HG02852 (cell line): Measurements from ENCODE around the gene RRAS.

Experiments used
- ATAC-seq: cut with Tn5 transposase; IDR thresholded peaks from one replicate; pipeline ENCODE4 v1.9.1; 2021; ENCODE audit warnings: mild to moderate bottlenecking, moderate library complexity; ENCODE audit not compliant: unreplicated experiment

RRAS gene

DNA sequence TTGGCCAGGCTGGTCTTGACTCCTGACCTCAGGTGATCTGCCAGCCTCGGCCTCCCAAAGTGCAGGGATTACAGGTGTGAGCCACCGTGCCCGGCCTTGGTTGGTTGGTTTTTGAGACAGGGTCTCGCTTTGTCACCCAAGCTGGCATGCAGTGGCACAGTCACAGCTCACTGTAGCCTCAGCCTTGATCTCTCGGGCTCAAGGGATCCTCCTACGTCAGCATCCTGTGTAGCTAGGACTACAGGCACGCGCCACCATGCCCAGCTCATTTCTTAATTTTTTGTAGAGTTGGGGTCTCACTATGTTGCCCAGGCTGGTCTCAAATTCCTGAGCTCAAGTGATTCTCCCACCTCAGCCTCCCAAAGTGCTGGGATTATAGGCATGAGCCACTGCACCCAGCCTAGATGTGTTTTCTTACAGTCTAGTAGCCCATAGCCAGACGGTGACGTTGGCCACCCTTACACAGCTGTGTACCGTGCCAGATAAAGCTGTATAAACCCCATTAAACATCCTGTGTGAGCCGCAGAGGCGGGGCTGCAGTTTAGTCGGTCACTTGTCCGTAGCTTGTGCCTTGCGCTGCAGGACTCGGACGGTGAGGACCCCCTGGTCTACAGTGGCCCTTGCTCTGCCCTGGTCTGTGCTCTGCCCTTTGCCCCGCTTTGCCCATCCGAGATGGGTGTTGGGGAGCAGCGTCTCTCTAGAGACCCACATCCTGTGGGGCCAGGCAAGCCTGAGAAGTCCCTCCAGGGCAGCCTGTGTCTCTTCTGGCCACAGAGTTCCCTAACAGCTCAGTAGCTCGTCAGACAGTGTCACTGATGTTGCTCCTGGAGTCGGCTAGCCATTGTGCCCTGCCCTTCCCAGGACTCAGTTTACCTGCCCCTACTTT, 15.9 kb upstream of the RRAS start:
- no peak for ATAC-seq

DNA sequence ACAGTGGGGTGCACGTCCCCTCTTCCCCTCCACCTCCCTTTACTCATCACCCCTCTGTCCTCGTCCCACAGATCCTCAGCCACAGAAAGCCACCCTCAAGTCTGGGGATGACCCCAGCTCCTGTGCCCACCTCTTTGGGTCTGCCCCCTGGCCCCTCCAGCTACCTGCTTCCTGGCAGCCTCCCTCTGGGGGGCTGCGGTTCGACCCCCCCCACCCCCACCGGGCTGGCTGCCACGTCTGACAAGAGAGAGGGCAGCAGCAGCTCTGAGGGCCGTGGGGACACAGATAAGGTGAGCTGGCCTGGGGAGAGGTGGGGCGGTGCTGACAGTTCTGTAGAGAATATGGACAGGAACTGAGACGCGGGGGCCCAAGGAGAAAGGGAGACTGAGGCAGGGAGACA, 14.6 kb upstream of the RRAS start:
- no peak for ATAC-seq

DNA sequence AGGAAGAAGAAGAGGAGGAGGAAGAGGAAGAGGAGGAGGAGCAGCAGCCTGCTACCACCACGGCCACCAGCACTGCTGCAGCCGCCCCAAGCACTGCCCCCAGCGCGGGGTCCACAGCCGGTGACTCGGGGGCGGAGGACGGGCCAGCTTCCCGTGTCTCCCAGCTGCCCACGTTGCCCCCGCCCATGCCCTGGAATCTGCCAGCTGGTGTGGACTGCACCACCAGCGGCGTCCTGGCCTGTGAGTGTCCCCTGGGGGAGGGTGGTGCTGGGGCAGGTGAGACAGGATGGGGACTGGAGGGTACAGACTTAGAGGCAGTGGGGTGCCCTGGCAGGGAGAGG, 13.5 kb upstream of the RRAS start:
- no peak for ATAC-seq

DNA sequence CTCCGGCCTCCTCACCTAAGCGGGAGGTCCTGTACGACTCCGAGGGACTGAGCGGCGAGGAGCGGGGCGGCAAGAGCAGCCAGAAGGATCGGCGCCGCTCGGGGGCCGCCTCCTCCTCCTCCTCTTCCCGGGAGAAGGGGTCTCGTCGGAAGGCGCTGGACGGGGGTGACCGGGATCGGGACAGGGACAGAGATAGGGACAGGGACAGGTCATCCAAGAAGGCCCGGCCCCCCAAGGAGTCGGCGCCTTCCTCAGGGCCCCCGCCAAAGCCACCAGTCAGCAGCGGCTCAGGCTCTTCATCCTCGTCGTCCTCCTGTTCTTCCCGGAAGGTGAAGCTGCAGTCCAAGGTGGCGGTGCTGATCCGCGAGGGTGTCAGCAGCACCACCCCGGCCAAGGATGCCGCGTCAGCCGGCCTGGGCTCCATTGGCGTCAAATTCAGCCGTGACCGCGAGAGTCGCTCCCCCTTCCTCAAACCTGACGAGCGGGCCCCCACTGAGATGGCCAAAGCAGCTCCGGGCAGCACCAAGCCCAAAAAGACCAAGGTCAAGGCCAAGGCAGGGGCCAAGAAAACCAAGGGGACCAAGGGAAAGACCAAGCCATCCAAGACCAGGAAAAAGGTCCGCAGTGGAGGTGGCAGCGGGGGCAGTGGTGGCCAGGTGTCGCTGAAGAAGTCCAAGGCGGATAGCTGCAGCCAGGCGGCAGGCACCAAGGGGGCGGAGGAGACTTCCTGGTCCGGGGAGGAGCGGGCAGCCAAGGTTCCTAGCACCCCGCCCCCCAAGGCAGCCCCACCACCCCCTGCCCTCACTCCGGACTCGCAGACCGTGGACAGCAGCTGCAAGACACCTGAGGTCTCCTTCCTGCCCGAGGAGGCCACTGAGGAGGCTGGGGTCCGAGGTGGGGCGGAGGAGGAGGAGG, 12.9 kb upstream of the RRAS start:
- no peak for ATAC-seq

DNA sequence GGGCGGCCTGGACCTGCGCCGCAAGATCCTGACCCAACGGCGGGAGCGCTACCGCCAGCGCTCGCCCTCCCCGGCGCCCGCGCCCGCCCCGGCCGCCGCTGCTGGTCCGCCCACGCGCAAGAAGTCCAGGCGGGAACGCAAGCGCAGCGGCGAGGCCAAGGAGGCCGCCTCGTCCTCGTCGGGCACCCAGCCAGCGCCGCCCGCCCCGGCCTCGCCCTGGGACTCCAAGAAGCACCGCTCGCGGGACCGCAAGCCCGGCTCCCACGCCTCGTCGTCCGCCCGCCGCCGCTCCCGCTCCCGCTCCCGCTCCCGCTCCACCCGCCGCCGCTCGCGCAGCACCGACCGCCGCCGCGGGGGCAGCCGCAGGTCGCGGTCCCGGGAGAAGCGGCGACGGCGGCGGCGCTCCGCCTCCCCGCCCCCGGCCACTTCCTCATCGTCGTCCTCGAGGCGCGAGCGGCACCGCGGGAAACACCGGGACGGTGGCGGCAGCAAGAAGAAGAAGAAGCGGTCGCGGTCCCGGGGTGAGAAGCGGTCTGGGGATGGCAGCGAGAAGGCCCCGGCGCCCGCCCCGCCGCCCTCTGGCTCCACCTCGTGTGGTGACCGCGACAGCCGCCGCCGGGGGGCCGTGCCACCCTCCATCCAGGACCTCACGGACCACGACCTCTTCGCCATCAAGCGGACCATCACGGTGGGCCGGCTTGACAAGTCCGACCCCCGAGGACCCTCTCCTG, 12.0 kb upstream of the RRAS start:
- ATAC-seq = no peak

DNA sequence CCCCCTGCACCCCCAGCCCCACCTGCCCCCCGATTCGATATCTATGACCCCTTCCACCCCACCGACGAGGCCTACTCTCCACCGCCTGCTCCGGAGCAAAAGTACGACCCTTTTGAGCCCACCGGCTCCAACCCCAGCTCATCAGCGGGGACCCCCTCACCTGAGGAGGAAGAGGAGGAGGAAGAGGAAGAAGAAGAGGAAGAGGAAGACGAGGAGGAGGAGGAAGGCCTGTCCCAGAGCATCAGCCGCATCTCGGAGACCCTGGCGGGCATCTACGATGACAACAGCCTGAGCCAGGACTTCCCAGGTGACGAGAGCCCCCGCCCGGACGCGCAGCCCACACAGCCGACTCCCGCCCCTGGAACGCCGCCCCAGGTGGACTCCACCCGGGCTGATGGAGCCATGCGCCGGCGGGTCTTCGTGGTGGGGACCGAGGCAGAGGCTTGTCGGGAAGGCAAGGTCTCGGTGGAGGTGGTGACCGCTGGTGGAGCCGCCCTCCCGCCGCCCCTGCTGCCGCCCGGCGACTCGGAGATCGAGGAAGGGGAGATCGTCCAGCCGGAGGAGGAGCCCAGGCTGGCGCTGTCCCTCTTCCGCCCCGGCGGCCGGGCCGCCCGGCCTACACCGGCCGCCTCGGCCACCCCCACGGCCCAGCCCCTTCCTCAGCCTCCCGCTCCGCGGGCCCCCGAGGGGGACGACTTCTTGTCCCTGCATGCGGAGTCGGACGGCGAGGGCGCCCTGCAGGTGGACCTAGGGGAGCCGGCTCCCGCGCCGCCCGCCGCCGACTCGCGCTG, 11.3 kb upstream of the RRAS start:
- ATAC-seq = no peak

DNA sequence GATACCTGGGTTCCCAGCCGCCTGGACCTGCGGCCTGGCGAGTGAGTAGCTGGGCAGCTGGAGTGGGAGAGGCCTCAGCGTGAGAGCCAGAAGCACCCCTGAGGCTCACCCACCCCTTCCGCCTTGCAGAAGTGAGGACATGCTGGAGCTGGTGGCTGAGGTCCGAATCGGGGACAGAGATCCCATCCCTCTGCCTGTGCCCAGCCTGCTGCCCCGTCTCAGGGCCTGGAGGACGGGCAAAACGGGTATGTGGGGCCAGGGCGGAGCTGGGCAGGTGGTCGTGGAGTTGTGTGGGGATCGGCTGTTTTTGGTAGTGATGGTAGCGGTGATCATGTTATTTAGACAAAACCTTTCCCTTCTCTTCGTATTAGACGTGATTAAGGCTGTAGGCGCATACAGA, 6.6 kb upstream of the RRAS start:
- no peak for ATAC-seq

DNA sequence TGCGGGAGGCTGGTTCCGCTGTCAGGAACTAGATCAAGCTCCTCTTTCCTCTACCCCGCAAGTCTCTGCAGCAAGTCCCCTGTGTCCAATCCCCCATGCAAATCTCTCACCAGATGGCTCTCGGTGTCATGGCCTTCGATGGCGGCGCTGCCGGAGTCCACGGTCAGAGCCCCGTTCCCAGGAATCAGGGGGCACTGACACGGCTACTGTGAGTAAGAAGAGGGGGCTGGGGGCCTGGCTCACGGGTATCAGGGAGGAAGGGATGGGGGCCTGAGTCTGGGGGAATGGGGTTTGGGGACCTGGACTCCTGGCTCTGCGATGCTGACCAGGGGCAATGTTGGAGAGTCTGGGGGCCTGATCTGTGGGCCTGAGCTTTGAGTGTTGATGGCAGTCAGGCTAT, 6.1 kb upstream of the RRAS start:
- no peak for ATAC-seq

DNA sequence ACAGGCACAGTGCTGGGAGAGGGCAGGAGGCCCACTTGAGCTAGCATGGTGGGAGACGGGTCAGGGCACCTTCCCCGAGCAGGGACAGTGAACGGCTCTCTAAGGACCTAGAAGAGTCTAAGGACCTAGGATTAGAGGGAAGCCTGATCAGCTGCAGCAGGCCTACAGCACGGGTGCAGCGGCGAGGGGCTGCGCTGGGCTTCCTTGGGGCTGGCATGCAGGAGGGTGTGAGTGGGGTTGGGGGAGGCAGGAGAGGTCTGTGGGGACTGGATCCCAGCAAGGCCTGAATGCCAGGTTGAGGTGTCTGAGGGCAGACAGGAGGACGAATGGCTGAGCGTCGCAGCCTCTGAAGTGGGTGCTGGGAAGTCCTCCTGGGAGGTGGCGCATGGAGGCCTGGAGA, 5.6 kb upstream of the RRAS start:
- ATAC-seq = no peak

DNA sequence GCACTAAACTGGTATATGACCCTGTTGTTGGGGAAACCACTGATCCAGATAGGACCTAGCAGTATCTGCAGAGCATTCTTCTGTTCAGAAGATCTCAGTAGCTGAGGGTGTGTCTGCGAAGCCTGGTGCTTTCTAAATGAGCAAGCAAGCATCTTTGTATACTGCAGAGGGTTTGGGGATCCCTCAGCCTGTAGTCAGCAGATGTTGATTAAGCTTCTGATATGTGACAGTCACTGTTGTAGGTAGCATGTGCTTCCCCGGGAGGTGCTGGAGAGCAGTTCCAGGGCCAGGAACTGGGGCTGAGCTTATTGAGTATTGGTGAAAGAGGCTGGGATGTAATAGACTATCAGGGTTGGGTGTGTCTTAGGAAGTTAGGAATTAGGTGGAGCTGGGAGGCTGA, 3.5 kb upstream of the RRAS start:
- ATAC-seq = no peak

DNA sequence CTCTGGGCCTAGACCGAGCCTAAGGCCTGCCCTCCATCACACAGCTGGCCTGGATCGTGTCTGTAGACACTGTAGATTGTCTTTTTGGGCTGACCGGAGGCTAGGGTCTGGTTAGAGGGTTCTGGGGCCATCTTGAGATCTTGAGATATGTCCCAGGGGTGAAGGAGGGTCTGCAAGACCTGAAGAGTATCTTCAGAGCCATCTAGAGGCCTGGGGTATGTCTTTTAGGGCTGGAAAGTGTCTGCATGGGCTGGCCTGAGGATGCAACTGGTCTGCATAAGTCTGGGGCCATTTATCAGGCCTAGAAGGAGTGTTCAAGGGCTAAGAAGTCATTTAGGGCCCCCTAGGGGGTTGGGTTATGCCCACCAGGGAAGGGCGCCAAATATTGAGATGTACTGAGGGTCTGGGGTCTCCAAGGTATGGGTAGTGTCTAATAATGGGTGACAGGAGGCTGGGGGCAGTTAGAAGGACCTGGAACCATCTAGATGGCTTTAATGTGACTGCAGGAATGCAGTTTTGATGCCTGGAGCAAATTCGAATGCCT, 2.6 kb upstream of the RRAS start:
- no peak for ATAC-seq

DNA sequence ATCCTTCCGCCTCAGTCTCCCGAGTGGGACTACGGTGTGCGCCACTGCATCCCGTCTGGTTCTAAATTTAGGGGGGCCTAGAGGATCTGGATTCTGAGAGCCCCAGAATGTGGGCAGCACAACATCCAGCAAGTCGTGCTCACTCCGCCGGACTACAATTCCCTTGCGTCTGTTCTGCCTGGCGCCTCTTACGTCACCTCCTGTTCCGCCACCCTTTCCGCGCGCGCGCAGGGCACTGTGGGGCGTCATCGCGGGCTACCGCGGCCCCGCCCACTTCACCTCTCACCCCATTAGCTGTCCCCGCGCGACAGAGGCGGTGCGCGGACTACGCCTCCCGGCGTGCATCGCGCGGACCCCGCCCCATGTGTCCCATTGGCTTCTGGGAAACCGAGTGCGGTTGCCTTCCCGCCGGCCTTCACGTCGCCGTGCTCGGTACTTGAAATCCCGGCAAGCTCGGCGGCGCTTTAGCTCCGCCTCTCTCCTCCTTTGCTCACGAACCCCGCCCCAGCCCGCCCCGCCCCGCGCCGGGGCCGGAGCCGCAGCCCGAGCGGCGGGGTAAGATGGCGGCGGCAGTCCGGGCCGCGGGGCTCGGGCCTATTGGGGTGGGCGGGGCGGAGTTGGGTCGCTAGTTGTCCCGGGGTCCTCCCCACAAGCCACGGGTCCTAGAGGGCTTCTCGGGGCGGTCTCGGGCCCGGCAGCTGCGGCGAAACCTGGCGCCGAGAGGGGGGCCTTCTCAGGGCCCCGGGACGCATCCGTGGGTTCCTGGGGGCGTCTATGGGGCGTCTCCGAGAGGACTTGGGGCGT, 1.9 kb upstream of the RRAS start, which contains the start of gene SCAF1:
SCAF1 (plus strand) TSS at position 522 of the 804 bp plus-strand sequence. CDS start 2,818 bp downstream, outside the sequence.
- peak; percentile 59 for ATAC-seq

DNA sequence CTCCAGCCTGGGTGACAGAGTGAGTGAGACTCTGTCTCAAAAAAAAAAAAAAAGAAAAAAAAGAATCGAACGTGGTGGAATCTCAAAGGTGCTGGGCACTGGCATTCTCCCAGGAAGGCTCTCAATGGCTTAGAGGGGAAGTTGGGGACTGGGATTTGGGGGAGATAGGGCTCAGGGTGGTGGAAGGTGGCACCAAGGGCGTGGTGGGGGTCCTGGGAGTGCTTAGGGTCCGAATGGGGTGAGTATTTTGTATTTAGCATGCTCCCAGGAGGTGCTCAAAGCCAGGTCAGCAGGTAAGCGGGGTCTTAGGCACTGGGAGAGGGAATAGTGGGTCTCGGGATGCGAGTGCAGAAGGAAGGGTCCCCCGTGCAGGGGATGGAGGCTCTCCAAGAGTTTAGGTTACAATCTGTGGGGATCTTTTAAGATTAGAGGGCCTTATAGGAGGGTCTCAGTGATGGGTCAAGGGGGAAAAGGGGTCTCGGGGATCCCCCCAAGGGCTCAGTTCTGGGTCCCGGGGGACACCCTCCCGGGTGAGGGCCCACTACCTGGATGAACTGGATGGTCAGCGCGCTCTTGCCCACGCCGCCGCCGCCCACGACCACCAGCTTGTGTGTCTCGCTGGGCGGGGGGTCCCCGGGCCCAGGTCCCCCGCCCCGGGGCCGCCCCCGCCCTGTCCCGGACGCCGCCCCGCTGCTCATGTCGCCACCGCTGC, 386 bp downstream of the RRAS start:
- no peak for ATAC-seq

DNA sequence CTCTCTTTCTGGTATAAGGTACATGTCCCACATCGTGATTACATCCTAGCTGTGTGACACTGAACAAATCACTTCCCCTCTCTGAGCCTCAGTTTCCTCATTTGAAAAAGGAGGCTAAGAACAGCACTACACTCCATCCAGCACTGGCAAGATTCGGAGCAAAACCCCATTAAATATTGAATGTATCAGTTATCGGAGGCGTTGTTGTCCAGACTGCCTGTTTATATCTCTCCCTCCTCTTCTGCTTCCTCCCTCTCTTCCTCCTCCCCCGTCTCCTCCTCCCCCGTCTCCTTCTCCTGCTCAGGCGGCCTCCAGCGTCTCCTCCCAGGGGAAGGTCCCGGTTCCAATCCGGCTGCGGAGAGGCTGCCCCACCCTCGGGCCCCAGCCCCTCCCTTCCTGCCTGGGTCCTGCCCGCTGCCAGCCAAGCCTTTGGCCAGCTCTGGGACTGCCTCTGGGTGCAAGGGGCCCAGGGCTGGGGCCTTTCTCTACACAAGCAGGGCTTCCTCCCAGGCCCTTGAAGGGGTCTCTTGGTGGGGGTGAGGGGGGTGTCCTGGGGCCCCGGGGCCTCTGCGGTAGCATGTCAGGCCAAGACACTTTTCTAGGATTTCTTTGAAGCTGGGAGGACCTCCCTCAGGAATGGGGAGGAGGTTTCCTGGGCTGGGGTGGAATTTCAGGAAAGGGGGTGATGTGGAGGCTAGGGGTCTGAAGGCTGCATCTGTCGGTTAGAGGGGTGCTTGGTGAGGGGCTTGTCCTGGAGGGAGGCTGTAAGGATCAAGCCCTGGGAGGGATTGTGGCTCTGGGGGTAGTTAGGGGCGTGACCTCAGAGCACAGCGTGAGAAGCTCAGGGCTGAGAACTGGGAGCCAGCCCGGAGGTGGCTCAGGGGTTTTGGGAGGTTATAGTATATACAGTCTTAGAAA, 1.9 kb downstream of the RRAS start:
- no peak for ATAC-seq

DNA sequence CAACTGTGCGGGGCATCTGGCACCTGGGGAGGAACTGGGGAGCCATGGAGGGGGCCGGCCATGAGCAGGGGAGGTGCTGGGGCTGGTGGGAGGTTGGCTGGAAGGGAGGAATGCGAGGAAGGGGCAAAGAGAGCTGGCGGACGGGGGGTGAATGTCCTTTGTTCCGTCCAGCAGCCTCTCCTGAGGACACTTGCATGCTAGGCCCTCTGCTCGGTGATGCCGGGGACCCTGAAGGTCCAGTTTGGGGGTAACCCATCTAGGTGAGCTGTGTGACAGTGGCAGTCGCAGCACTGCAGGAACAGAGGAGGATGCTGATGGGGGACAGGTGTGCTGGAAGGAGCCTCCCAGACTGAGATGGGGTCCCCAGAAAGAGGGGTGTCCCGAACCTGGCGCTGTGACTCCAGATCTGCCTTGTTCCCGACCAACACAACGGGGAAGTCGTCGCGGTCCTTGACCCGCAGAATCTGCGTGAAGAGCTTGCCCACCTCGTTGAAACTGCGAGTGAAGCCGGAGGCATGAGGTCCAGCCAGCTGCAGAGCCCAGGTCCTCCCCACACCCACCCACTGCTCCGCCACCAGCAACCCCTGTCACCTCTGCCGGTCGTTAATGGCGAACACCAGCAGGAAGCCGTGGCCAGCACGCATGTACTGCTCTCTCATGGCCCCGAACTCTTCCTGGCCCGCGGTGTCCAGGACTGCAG, 3.6 kb downstream of the RRAS start:
- ATAC-seq = no peak

DNA sequence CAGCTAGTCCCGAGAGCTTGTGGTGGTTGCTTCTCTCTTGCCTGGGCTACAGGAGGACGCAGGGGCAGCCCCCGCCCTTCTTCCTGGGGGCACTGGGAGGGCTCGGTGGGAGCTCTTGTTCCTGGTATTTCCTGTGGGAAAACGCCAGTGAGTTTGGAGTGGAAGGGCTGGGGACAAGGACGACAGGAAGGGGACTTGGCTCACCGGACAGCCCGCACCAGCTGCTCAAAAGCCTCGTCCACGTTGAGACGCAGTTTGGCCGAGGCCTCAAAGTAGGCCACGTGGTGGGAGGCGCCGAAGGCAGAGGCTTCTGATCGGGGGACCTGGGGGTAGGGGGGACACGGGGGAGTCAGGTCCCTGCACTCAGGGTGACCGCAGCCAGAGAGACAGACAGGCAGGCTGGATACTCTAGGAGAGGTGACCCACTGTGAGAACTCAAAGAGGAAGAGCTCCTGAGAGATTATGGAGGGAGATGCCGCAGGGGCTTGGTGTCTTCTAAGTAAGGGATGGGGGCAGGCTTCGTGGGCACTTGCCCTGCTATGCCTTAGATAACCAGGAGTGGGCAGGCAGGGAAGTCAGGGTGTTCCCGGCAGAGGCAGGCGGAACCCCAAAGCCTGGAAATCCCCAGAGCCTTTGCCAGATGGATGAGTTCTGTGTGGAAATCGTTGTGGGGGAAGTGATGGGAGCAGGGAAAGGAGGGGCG, 4.3 kb downstream of the RRAS start:
- ATAC-seq = no peak
